HG03378 (cell line): ENCODE results near the gene PIK3AP1.

Source experiments
- ATAC-seq: cut with Tn5 transposase; IDR thresholded peaks from one replicate; pipeline ENCODE4 v1.9.1; 2021; ENCODE audit warnings: mild to moderate bottlenecking, moderate library complexity; ENCODE audit not compliant: unreplicated experiment

The PIK3AP1 gene

DNA sequence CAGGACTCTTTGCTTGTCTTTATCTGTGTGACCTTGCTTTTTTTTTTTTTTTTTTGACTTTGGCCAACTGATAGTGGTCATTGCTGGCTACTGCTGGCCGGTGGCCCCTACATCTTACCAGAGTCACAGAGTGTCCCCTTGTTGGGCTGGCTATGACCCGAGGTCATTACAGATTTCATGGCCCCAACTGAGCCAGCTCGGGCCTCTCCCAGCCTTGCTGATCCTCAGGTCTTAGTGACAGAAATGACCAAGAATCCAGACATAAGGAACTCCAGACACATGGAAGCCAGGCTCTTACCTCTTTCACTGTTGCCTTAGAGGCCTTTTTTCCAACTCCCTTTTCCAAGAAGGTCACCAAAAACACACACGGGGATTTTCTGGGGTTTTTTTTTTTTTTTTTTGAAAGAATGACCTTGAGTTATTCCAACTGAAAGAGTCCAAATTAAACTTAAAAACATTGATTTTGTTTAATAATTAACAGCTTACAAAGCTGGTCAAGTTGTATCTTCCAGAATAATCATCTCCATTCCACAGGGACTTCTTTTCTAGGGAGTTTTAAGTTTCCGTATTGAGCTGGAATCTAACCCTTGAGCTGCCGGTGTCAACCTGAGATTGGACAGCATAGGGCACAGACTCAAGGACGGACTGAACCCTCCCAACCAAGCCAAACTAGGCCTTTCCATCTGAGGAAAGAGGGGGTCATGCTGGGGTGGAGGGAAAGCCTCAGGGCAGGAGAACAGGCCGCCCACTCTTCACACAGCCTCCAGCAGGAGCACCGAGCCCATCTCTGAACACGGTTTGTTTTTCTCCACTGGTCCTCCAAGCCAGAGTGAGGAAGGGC lies 43.8 kb downstream of the PIK3AP1 start:
- no peak for ATAC-seq

DNA sequence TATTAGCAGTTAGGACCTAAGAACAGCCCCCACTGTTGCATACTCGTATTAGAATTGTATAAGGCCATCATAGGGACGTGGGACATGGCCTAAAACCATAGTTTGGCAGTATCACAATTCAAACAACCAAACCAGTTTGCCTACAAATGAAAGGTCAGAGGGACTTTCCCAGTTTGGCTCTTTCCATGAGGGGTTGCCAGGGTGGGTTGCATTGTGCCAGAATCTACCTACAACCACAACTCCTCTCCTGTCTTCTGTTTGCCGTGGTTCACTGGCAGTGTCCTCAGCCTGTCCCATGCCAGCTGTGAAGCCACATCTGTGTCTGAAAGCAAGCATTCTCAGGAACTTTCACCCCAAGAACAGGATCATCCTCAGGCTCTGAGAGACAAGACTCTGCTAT lies 44.5 kb downstream of the PIK3AP1 start:
- ATAC-seq: no peak

DNA sequence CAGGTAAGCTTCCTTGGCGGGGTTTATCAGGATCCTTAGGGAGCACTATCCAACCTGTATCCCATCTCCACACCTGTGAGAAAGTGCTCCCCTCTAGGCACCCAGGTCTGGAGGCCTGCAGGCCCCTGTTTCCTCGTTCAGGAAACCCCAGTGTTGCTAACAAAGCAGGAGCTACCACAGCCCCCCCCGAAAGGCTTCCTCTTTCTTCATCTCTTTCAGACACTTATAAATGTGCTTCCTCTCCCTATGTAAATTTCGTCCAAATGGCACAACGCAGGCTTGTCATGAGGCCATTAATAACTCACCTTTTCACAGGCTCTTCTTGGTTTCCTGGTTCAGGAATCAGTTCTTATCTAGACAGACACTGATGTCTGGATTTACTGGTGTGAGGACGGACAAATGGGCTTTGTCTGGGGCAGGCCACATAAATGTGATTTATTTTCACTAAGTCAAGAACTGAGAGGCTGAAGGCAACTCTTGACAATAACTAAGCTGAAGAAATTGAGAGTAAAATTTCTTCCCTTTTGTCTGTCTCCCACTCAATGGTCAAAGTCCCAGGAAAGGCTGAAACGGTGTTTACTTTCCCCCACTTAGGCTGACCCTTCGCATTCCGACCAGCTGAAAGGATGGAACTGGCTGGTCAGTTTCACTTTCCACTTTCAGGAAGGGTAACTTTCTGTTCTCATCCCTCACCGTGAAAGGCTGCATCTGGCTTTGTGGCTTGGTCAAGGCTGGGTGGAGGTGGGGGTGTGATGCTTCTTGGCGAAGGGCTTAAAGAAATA lies 46.8 kb downstream of the PIK3AP1 start:
- no peak for ATAC-seq

DNA sequence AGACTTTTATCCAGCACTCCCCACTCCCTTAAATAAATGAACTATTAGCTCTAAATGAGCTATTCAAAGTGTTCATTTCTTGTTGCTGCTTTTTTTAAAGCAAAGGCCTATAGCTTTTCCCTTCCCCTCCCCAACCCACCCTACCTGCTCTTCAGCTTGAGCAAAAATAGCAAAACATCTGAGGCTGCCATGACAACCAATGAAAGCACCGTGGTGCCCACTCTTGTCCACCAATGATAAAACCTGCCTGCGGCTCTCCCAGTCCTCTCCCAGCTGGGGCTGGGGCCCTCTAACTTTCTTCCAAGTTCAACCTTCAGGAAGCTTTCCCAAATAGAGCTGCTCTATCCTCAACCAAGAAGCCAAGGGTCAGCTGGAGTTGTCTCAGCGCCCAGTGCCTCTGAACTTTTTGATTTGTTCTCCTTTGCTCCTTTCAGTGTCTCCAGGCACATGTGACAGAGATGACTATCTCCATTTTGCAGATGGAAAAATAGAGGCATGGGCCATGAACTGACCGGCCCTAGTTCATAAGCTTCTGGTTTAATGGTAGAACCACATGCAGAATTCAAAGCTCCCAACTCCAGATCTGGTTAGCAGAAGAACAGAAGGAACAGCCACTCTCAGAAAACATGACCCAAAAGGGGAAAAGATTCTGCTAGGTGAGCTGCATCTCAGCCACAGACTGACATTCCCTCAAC lies 47.7 kb downstream of the PIK3AP1 start:
- no peak for ATAC-seq

DNA sequence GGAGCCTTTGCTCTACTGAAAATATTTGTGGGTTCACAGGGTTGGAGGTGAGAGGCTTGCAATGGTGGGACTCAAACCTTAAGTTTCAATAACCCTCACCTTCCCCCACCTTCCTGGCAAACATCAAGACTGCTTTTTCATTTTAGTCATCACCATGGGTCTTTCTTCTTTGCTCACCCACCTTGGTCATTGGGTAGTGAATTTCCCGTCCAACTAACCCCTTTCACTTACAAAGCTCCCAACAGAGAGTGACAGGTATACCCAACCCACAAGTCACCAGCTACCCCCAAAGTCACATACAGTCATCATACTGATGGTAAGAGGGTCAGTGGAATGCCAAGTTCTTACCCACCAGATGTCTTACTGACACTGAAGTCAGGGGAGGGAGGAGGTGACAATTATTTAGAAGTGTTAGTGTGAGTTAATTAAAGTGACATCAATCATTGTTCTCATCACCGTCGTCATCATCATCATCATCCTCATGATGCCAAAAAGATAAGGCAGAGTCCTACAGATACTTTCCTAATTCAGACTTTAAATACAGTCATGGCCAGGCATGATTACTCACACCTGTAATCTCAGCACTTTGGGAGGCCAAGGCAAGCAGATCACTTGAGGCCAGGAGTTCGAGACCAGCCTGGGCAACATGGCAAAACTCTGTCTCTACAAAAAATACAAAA lies 49.0 kb downstream of the PIK3AP1 start:
- ATAC-seq: no peak

DNA sequence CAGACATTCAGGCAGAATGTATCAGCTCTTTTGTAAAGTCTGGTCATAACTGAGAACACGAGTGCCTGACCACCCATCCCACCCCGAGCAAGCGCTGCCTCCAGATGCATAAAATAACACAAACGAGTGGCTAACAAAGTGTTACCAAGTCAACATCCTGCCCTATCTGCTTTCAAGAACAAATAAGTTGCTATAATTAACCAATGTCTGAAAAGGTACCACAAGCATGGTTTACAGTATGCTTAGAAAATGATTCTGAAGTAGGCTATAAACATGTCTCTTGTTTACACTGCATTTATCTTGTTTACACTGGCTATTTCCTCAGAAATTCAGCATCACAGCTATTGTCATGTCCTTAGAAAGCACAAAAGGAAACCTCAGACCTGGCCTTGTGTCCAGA lies 49.5 kb downstream of the PIK3AP1 start:
- ATAC-seq: no peak

DNA sequence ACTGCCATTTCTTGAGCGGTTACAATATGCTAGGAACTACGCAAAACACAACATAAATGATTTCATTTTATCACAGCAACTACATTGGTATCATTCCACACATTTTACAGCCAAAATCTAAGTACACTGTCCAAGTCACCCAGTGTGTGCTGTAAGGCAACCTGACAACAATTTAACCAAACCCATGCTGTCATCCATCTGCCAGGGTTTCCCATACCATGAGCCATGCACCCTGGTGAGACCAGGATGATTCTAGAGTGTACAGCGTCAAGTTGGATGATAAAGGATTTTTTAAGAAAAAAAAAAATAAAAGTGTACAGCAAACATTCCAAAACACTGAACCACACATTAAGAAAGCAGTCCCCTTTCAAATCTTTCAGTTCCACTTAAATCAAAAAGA lies 52.9 kb downstream of the PIK3AP1 start:
- no peak for ATAC-seq

DNA sequence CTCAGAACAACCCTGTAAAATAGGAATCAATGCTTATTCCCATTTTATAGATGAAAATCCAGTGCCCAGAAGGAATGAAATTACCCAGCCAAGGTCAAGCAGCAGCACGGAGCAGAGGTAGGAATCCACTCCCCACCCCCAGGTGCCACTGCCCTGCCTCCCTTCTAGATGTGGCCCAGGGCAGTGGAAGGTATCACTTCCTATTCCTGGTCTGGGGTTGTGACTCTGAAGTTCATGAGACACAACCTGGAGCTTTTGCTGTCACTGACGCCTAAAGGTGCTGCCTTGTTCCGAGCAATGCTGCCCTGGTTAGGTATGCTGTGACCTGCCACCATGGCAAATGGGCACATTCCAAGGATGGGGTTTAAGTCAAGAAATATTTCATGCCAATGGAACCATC lies 53.6 kb downstream of the PIK3AP1 start:
- peak; percentile 52 for ATAC-seq

DNA sequence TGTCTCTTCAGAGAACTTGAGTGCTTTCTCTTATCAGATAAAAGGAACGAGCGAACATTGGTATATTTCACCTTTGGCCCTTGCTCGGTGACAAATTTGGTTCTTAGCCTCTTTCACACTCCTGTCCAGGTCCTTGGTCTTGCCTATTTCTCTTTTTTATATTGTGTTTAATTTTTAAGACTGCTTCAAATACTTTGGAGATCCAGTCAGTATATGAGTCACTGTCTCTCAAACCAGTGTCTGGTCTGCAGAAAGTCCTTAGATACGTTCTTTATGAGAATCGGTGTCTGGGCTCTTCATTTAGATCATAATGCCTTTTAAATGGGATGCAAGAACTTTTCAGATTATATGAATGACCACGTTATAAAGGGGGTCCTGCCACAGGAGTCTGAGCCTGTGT lies 55.0 kb downstream of the PIK3AP1 start:
- ATAC-seq: no peak

DNA sequence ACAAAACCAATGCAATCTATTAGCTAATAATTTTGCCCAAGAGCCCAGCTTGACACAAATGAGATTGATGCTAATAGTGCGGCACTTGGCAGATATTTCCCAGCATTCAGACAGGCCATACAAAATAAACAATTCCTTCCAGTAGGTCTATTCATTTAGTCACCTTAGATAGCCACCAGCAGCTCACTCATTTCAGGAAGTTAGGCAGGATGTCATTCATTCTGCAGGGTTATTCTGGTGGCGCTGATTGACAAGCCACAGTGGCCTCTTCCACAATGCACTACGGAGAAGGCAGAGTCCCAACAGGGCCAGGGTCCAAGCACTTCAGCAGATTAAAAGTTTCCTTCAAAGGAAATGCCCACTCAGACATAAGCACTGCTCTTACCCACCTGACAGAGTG lies 55.8 kb downstream of the PIK3AP1 start:
- no peak for ATAC-seq

DNA sequence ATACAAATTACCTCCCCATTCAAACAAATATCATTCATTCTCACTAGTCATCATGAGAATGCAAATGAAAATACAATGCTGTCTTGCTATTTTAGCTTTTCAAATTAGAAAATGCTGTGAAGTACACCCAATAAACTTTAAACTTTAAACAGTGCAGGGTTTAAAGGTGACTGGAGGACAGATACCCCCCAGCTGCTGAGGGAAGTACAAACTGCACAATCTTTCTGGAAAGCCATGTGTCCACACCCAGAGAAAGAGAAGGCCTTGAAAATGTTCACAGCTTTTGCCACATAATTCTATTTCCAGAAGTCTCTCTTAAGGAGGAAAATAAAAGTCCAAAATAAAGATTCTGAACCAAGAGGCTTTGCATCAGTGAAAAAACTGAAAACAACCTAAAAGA lies 56.5 kb downstream of the PIK3AP1 start:
- no peak for ATAC-seq

DNA sequence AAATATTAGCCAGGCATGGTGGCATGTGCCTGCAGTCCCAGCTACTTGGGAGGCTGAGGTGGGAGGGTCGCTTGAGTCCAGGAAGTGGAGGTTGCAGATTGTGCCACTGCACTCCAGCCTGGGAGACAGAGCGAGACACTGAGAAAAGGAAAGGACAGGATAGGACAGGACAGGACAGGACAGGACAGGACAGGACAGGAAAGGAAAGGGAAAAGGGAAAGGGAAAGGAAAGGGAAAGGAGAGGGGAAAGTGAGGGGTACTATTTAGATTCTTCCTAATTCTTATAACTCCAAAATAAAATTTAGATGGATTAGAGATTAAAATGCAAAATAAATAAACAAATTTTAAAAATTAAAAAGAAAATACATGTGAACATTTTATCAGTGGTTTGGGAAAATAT lies 58.7 kb downstream of the PIK3AP1 start:
- ATAC-seq: no peak

DNA sequence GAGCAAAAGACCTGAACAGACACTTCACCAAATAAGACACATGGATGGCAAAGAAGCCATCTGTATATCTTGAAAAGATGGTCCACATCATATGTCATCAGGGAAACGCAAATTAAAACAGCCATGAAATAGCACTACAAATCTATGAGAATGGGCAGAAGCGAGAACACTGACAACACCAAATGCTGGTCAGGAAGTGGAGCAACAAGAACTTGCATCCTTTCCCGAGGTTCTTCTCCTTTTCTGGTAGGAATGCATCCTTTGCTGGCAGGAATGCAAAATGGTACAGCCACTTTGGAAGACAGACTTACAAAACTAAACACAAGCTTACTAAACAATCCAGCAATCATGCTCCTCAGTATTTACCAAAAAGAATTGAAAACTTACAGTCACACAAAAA lies 60.0 kb downstream of the PIK3AP1 start:
- no peak for ATAC-seq

DNA sequence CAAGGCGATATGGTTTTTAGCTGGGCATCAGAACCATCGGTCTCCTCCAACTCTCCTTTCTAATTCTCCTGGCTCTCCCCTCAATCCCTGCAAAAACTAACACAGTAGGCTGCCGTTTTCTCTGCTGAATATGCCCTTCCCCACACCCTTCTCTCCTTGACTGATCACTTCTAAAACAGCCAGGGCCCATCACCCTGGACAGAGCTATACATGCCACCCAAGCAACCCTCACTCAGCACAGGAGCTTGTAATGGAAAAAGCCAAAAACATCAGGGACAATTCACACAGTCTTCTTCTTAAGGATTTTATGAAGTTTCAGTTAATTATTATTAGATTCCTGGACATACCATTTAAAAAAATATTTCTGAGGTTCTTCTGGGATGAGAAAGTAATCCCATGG lies 61.5 kb downstream of the PIK3AP1 start:
- ATAC-seq: no peak

DNA sequence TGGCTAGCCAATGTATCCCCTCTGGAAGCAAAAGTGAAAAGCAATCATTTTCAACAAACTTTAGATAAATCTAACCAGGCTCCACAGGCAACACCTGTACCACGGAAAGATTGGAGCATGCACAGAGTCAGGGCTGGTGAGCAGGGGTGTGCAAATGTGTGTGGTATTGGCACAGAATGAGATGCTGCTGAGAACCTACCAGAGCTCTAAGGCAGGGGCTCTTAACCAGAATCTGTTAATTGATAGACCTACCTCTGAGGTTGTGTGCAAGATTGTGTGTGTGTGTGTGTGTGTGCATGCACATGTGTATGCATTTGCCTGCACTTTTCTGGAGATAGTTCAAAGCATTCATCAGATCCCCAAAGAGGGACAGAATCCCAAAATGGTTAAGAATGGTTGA lies 62.9 kb downstream of the PIK3AP1 start:
- ATAC-seq: no peak

DNA sequence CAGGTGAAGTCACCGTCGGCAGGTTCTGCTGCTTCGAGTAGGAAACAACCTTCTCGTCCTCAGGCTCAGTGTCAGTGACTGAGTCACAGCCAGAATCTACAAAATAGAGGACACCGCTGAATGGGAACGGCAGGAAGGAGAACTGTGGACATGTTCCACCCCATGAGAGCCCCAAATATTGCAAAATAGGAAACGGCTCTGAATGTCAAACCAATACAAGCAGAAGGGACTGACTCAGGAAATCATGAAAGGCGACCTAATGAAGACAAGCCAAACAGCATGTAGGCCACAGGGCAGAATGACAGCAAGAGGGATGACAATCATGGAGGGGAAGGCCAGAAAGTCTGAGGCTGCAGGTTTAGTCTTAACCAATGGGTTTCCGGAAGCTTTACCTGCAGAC lies 63.5 kb downstream of the PIK3AP1 start:
- ATAC-seq: no peak

DNA sequence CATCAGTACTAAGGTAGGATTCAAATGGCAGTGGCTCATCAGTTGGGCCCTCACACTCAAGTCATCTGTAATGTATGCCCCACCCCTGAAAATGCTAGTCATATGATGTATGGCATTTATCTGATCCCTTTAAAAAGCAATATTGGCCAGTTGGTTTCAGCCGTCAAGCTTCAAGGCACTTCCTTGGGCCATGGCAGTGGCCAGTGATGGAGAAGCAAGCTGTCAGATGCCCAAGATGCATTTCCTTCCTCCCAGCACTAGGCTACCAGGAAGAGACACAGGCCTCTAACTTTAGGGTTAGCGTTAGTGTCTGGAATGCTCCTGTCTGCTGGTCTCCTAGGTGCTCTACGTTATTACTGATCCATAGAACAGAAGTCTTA lies 64.1 kb downstream of the PIK3AP1 start:
- no peak for ATAC-seq

DNA sequence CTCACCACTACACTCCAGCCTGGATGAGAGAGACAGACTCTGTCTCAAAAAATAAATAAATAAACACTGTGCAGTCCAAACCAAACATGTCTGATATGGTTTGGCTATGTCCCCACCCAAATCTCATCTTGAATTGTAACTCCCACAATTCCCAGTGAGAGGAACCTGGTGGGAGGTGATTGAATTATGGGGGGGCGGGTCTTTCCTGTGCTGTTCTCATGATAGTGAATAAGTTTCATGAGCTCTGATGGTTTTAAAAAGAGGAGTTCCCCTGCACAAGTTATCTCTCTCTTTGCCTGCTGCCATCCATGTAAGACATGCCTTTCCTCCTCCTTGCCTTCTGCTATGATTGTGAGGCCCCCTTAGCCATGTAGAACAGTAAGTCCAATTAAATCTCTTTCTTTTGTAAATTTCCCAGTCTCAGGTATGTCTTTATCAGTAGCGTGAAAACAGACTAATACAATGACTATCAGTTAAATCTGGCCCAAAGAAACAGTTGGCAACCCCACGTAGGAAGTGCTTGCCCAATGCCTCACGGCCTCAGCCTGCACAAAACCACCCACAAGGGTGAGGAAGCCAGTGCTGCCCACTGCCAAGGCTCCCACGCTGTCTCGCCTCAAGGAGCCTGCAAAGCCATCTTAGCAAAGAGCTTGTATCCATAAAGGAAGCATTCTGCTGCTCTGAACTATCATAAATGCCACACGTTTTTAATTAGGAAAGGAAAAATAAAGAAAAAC lies 64.7 kb downstream of the PIK3AP1 start:
- ATAC-seq: no peak

DNA sequence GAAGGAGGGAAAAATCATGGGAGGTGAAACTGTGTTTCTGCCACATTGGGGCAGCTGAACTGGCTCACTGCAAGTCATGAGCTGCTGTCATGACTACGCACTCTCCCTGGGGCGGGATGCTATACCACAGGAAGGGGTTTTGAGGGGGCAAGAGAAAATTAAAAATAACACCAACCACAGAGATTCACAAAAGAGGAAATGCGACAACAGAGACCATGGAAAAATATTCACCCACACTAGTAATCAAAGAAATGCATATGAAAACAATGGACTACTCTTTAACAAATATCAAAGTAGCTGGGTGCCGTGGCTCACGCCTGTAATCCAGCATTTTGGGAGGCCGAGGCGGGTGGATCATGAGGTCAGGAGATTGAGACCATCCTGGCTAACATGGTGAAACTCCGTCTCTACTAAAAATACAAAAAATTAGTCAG lies 68.3 kb downstream of the PIK3AP1 start:
- peak; percentile 66 for ATAC-seq

DNA sequence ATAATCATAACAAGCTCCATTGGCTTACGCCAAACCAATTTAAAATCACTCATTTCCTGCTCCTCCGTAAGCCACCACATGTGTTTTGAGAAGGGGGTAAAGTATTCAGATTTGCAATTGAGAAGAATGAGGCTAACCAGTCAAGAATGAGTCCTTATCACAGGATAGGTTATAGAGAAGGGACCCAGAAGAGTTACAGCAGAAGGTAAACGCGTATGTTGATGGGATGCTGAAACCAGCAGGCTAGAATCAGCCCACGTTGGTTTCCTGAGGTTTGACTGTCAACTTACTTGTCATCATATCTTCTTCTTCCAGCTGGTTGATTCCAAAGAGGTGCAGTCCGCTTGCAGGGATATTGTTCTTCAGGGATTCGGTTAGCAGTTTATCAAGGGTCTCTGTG lies 69.4 kb downstream of the PIK3AP1 start:
- no peak for ATAC-seq

DNA sequence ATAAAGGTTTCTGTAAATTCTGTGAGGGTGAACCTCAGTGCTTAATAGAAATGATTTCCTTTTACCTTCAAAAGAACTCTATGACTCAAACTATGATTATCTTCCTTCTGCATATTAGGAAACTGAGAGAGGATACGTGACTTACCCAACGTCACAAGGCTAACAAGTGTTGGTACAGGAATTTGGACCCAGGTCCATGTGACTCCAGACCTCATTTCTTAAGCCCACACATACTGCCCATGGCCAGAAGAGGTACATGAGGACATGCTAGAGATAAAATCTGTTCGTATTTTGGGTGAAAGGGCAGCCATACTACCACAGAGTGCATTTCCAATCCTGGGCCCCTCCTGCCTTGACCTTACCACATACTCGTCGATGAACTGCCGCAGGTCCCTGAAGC lies 72.0 kb downstream of the PIK3AP1 start:
- ATAC-seq: no peak
